T1000 (cell line): ENCODE measurements around the gene LPIN1.
"Not testable (repeated sequence)": the region's sequence is repeated elsewhere in the genome, so short reads cannot be mapped to it uniquely, and the experiment has no call there.

Experiments used
- DNase-seq: peaks from one replicate; lab custom pipeline; 2025; ENCODE audit warnings: mixed read lengths; lab: John Stamatoyannopoulos, UW

The LPIN1 gene

DNA sequence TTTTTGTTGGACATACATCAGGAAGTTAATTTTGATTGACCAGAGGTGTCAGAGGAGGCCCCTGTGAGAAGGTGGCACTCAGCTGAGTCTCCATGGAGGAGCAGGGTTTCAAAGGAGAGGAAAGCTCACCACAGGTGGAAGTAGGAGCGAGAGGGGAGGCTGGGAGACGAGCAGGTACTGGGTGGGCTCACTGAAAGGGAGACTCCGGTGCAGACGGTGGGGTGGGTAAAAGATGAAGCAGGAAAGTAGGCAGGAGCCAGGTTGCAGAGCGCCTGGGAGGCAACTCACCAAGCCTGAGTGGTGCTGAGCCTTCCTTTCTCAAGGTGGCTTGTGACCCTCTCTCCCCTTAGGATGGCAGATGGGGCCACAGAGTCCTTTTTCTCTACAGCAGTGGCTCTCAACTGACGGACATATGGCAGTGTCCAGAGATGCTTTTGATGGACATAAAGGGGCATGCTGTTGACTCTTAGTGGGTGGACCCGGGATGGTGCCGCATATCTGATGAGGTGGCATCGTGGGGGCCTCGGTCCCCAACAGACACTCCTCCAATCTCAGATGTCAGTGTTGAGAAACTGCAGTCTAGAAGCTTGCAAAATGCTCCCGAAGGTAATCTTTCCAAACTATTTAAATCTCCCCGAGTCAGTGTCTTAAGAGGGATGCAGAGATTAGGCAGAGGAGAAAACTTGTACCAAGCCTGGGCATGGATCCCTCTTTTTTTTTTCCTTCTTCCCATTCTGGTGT, 64.0 kb downstream of the LPIN1 start:
- DNase-seq, result no peak

DNA sequence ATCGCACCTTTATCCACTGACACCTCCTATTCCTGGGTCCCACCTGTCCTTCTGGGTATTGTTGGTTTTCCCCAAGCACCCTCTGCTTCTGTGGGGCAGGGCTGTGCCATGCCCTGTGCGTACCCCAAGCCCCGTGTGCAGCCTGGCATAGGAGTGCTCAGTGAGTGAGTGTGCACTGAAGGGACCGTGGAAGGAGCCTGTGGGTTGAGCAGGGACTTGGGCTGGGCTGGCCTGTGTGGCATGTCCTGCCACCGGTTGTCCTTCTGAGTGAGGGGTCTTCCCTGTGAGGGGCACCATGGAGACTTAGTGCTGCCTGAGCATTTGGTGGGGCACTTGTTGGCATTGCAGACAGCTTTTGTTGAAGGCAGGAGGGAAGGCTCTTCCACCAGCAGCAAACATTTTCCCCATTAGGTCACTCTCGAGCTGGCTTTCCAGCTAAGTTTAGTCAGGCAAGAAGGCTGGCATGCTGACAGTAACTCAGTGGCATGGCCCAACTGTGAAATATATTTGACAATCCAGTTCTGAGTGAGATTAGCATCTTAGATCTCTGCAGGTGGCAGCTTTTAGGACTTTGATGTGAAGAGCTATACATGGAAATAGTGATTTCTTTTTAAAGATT, 64.7 kb downstream of the LPIN1 start:
- no peak for DNase-seq

DNA sequence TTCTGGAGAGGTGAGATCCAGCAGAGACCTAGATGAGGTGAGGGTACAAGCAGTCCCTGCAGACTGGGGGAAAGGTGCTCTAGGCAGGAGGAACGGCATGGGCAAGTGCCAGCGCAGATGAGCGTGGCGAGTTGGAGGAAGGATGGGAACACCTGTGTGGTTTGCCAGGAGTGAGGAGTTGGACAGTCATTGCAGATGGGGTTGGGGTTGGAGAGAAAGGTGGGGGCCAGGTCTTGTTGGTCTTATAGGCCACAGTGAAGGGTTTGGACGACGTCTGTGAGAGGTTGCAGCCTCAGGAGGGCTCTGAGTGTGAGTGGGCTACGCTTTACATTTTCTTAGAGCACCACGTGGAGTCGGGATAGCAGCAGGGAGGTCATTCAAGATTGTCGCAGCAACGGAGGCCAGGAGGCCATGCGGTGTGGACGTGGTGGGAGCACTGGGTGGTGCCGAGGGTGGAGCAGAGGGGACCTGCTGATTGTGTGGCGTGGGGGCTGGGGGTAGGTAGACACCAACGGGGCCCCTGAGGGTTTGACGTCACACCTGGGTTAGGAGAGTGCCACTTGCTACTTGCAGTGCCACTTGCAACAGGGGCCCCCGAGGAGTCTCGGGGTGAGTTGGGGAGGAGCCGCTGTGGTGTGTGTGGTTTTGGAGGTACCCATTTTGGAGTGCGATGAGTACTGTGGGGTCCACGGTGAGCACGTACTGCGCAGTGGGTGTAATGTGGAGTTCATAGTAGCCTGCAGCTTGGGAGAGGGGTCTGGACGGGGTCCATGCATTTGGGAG, 66.2 kb downstream of the LPIN1 start:
- DNase-seq, result no peak

DNA sequence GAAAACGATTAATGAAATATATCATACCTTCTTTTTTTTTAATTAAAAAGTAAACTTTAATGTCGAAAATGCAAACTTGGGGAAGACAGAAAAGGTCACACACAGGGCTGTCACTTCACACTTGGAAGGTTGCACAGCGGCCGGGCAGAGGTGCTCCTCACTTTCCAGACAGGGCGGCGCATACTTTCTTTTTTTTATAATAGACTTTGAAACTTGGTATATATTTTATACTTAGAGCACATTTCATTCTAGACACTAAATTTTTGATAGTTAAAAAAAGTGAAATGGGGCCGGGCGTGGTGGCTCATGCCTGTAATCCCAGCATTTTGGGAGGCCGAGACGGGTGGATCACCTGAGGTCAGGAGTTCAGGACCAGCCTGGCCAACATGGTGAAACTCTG, 66.9 kb downstream of the LPIN1 start:
- not testable (repeated sequence) for DNase-seq

DNA sequence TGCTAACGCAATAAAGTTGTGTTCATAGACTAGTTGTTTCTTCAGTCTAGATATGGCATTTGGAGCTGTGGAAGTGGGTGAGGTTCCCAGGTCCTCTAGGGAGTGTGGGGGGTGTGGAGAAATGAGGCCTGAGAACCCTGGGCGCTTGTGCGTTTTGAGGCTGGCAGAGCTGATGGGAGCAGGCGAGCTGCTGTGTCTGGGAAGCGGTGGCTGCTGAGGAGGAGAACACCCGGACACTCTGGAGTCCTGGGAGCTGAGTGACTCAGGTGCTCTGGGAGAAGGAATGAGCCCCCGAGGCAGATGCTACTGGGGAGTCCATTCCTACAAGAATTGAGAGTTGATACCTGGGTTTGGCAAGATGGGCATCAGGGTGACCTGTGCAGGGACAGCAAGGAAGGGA, 67.5 kb downstream of the LPIN1 start:
- no peak for DNase-seq

DNA sequence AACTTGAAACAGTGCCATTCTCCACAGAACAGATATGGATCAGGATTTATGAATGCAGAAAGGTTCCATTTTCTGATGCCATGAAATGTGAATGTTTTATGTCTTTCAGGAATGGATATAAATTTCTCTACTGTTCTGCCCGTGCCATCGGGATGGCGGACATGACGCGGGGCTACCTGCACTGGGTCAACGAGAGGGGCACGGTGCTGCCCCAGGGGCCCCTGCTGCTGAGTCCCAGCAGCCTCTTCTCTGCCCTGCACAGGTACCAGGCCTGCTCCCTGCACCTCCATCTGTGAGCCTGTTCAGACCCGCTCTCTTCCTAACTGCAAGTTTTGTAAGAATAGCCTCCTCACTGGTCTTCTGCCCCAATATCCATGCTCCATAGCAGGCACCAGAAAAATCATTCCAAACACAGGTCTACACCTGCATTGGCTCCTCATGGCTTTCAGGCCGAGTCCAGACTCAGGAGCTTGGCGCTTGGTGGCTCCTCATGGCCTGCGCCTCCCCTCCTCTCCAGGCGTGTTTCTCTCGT, 68.6 kb downstream of the LPIN1 start:
- DNase-seq, result no peak

DNA sequence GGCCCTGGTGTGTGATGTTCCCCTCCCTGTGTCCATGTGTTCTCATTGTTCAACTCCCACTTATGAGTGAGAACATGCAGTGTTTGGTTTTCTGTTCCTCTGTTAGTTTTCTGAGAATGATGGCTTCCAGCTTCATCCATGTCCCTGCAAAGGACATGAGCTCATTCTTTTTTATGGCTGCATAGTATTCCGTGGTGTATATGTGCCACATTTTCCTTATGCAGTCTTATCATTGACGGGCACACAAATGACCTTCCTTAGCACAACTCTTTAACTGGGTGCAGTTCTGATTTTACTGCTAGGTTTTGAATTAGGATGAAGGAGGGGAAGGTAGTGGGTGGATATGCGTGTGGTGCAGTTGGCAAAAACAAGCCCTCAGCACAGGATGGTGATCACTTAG, 70.5 kb downstream of the LPIN1 start:
- DNase-seq, result not testable (repeated sequence)

DNA sequence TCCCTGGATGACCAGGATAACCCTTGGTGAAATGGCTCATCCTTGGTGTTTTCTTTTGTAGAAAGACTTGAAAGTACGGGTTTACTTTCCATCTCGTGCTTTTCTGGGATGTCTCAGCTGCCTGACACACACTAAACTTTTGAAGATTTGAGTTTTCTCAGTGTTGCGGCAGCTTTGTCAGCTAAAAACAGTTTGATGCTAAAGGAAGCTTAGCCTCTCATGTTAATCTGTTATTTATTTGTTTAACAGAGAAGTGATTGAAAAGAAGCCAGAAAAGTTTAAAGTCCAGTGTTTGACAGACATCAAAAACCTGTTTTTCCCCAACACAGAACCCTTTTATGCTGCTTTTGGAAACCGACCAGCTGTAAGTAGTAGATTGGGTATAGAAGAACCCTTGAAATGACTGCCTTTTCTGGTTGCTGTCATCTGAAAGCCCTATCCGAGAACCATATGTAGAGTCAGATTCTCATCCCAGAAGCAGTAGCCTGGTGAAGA, 72.8 kb downstream of the LPIN1 start:
- no peak for DNase-seq

DNA sequence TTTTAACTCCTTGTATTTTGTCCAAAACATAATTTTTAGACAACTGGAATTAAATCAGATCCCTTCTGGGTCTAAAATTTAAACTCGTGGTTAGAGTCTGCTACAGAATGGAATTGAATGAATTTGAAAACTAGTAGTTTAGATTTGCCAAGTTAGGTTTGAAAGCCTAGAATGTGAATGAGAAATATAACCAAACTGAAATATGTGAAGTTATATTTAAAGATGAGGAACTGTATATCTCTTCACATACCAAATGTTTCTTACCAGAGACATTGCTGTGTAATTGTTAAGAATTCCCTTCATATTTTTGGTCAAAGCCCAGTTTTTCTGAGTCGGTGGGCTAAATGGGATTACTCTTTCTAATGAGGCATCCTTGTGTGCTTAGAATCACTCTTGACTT, 74.2 kb downstream of the LPIN1 start:
- no peak for DNase-seq

DNA sequence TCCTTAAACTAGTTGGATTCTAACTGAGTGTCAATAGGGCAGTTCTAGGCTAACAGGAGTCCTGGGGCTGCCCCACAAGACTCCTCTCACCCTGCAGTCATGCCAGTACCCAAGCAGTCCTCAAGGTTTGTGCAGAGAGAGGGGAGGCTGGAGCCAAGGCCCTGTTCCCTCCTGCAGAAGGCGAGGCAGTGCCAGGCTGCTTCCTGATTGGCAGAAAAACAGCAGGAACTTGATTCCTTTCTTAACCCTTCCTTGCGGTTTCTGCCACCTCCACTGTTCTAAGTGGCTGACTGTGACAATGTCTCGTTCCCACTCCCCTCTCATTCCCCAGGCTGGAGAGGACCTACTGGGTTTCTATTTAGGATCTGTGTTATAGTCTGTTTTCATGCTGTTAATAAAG, 75.3 kb downstream of the LPIN1 start:
- no peak for DNase-seq

DNA sequence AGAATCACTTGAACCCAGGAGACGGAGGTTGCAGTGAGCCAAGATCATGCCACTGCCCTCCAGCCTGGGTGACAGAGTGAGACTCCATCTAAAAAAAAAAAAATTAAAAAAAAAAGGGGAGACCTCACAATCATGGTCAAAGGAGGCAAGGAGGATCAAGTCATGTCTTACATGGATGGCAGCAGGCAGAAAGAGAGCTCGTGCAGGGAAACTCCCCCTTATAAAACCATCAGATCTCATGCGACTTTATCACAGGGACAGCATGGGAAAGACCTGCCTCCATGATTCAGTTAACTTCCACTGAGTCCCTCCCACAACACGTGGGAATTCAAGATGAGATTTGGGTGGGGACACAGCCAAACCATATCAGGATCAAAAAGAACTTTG, 75.9 kb downstream of the LPIN1 start:
- not testable (repeated sequence) for DNase-seq

DNA sequence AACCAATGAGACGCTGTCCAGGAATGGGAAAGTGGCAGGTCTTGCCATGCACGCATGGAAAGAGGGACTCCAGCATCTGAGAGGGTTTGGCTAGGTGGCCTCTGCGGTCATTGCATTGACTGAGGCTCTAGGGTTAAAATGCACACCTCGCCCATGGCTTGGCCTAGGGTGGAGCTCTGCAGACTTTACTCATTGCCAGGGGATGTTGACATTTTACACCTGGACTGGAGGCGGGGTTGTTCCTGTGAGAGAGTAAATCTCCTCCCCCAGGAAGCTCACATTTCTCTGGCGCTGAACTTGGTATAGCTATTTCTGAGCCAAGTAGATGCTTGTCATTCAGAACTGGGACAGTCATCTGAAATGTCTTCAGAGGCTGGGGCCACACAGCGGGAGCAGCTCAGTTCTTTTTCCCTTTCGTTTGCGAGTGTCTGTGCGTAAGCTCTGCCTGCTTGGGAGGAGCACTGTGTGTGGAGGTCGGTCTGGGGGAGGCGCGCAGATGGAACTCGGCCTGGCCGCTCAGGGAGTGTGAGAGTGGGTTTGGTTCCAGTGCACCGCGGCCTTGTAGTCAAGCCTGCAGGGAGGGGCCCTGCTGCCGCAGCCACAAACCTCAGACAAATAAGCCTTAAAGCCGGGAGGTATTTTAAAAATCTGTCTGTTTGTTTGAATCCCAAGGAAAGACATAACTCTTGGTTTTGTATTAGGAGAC, 76.5 kb downstream of the LPIN1 start:
- no peak for DNase-seq

DNA sequence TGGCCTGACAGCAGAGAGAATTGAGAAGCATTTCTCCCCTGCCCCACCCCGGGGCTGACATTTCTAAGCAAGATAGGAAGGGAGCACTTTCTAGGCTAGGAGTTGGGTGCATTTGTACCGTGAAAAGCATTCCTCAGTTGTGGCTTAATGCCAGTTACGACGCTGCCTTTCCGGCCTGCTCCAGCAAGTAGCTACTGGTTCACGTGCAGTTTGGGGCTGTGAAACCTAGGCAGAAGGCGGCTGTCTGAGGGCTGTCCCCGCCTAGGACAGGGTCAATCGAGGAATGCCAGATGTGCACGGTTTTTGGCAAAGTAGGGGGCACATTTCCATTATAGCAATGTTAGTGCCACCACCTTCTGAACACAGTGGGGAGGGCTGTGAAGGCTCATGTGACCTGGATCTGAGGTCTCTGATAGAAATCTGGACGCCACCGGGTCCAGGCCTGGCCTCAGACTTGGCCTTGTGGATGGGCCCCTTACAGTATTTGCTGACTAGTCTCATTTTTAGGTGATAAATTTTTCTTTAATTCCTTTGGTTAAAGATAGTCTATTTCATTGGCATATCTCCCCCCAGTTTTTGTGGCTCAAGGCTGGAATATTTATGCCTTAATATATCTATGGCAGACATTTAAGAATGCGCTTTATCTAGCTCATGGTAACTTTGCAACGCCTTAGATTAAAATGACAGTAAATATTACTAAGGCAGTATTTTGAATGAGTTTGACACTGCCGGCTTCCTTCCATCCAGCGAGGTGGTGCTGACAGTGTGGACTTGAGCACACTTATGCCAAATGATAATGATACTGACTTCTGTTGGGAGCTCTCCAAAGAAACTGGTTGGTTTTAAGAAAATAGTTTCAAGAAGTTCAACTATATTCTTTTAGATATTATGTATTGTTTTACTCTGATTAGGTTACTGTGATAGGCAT, 78.7 kb downstream of the LPIN1 start:
- DNase-seq, result no peak

DNA sequence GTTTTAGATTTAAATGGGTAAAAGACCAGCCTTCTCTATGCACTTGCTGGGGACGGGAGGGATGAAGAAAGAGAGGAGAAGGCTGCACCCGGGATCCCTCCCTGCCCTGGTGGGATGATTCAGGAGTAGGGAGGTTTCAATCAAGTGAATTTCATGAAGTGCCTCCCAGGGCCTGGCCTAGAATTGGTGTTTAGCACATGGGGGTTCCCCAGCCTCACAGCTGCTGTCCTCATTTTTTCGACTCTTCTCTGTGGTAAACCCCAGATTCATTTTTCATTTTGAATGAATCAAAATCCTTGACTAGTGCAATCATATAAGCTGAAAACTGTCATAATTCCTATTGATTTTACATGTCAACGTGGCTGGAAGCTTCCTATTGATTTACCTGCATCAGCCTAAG, 81.1 kb downstream of the LPIN1 start:
- DNase-seq, result no peak

DNA sequence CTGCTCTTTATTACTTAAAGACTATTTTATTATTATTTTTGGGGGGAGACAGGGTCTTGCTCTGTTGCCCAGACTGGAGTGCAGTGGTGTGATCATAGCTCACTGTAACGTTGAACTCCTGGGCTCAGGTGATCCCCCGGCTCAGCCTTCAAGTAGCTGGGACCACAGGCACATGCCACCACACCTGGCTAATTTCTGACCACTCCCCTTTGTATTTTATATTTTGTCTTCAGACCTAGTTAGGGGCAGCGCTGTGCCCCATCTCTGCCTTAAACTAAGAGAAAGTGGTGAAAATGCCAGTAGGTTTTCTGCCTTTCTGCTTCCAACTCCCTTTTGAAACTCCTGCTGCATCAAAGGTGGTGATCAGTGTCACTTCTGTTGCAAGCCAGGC, 82.5 kb downstream of the LPIN1 start:
- DNase-seq, result no peak

DNA sequence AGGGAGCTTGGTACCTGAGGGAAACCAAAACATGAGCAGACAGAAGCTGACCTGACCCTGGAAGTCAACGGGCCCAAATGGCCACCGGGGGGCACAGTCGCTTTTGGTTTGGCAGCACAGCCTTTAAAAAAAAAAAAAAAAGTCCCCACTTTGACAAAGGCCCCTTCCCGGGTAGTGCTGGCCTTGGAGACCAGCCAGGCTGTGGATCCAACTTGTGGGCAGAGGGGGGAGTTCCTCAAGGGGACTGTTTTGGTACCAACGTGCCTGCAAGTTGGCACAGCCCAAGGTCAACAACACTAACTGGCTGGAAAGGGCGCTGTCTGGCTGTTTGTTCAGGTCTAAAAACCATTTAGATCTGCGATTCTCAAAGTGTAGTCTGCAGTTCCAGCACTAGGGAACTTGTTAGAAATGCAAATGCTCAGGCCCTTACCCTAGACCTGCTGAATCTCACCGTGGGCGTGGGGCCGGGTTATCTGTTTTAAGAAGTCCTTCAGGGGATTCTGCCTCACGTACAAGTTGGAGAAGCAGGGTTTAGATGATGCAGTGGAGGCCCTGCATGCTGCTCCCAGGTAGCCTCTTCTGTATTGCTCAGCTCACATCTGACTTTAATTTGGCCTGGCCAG, 83.0 kb downstream of the LPIN1 start:
- DNase-seq, result peak; percentile 28

DNA sequence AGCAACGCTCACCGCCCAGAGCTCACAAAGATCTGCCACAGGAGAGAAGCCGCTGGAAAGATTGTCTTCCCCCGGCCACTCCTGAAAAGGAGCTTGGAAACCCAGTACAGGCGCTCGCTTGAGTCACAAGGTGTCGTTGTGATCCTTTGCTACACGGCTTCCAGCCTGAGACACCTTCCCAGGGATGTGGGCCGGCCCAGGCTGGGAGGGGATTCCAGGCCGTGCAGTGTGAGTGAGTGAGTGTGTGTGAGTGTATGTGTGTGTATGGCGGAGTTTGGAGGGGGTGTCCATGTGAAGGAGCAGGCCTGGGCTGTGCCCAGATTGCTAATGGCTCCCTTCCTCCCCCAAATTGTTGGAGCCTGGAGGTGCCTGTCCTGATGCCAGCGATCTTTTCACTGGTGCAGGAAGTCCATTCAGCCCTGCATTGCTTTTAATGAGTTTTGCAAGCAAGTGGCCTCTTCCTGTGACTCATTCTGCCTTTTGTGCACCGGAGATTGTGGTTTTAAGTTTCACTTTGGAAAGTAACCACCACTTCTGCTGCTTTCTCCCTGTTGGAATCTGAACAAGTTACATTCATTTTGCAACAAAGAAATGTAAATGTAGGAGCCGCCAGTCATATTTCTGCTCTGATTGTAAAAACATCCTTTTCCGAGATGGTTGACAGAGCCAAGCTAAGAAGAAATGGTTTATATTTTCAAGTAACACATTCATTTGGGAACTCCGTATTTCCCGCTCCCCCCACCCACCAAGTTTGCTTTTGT, 83.7 kb downstream of the LPIN1 start:
- DNase-seq, result peak; percentile 78

DNA sequence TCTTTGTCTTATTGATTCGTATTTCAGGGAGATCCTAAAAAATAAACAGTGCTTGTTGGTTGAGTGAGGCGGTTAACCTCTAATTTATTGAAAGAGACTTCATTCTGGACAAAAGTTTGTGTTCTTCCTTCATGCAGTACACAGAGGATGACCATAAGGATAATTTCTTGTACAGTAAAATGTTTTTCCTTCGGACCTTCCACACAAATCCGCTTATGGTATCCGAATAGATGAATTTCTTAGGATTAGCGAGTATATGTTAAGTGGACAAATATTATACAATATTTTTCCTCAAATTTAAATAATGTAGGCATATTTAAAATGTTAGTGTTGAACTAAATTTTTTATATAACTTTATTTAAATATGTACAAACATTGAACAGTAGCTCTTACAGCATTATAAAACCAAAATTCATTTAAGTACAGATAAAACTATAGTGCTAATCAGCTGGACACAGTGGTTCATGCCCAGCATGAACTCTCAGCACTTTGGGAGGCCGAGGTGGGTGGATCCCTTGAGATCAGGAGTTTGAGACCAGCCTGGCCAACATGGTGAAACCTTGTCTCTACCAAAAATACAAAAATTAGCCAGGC, 84.4 kb downstream of the LPIN1 start:
- DNase-seq, result no peak

DNA sequence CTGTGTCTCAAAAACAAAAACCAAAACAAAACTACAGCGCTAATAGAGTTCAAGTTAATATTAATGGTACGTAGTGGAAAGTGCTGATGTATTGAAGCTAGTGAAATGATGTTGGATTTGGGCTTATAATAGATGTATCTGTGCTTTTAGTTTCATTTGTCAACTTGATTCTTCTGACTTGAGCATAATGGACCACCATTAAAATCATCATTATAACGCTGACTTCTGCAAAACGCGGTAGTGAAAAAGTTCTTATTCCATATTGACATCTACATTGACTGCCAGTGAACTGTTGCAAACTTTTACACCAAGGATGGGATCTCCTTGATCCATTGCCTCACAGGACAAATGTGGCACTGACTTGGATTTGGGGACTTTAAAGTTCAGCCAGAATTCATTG, 85.0 kb downstream of the LPIN1 start:
- no peak for DNase-seq
